WI38 (cell line): ENCODE results near the gene ADPRH.
"Not testable (repeated sequence)": the region's sequence is repeated elsewhere in the genome, so short reads cannot be mapped to it uniquely, and the experiment has no call there.

Experiments
- H3K4me3 ChIP-seq: 2 replicates; pipeline ENCODE4 v1.5.1; 2011; ENCODE audit warnings: low read depth, mild to moderate bottlenecking, control low read depth, low read length
- TF ChIP-seq, protein P1 (sequence below): IDR thresholded peaks from 2 replicates; pipeline ENCODE4 v1.5.1; 2012; ENCODE audit warnings: low read depth, mild to moderate bottlenecking, control low read depth, low read length

ADPRH gene

DNA sequence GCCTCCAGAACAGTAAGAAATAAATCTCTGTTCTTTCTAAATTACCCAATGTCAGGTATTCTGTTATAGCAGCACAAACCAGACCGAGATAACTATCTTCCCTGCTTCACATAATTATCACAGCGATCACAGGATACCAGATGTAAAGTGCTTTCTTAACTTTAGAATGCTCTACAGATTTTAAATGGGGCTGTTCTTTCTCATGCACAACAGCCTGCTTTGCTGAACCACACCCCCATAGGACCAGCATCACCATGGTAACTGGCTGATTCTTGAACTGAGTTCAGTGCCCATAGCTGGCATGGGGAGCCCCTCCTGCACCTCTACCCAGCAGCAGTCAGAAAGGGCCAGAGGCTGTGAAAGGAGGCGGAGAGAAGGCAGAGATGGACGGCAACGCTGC, 27.7 kb upstream of the ADPRH start:
- TF ChIP-seq, protein P1, sequence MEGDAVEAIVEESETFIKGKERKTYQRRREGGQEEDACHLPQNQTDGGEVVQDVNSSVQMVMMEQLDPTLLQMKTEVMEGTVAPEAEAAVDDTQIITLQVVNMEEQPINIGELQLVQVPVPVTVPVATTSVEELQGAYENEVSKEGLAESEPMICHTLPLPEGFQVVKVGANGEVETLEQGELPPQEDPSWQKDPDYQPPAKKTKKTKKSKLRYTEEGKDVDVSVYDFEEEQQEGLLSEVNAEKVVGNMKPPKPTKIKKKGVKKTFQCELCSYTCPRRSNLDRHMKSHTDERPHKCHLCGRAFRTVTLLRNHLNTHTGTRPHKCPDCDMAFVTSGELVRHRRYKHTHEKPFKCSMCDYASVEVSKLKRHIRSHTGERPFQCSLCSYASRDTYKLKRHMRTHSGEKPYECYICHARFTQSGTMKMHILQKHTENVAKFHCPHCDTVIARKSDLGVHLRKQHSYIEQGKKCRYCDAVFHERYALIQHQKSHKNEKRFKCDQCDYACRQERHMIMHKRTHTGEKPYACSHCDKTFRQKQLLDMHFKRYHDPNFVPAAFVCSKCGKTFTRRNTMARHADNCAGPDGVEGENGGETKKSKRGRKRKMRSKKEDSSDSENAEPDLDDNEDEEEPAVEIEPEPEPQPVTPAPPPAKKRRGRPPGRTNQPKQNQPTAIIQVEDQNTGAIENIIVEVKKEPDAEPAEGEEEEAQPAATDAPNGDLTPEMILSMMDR: no peak
- no peak overlapping the region for H3K4me3 ChIP-seq

DNA sequence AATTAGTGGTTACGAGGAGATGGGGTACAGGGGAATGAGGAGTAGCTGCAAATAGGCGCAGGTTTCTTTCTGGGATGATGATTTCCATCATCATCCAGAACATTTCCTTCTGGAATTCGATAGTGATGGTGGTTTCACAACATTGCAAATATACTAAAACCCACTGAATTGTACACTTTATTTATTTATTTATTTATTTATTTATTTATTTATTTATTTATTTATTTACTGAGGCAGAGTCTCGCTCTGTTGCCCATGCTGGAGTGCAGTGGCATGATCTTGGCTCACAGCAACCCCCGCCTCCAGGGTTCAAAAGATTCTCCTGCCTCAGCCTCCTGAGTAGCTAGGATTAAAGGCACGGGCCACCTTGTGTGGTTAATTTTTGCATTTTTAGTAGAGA, 26.4 kb upstream of the ADPRH start:
- H3K4me3 ChIP-seq: not testable (repeated sequence)

DNA sequence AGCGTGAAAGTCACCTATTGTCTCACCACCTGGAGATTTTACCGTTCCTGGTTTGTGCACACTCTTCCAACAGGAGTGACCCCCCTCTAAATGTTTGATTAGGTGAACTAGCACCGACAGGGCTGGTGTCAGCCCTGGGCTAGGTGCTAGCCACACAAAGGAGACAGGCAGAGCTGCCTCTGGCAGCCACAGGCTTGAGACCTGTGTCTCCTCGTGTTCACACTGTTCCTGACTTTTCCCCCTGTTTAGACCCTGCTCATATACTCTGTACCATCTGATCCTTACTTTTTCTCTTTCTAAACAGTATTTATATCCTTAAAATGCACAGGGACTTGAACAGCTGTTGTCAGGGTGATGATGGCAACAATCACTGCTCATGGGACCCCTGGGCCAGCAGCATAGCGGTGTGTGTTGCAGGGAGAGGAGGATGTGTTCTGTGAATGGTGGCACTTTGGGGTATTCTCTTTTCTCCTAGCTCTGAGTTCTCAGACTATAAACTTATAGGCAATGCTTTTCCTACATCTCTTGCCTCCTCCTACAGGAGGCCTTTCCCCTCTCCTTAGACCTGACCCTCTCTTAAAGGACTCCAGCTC, 25.4 kb upstream of the ADPRH start:
- TF ChIP-seq, protein P1: no peak
- H3K4me3 ChIP-seq: no peak overlapping the region

DNA sequence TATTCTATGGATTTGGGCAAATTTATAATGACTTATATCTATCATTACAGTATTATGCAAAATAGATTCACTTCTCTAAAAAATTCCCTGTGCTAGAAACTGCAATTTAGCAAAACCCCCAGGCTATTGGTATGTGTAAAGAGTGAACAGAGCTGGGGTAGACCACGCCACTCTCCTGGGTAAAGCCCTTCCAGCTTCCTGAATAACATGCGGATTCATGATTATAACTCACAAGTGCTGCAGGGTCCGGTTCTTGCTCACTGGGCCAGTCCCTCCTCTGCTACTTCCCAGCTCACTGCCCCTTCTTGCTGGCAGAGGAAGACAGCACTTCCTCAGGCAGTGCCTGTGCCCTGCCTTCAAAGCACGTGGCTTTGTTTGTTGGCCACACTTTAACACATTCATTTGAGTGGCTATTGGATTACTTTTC, 24.0 kb upstream of the ADPRH start:
- H3K4me3 ChIP-seq: no peak overlapping the region
- TF ChIP-seq, protein P1: no peak

DNA sequence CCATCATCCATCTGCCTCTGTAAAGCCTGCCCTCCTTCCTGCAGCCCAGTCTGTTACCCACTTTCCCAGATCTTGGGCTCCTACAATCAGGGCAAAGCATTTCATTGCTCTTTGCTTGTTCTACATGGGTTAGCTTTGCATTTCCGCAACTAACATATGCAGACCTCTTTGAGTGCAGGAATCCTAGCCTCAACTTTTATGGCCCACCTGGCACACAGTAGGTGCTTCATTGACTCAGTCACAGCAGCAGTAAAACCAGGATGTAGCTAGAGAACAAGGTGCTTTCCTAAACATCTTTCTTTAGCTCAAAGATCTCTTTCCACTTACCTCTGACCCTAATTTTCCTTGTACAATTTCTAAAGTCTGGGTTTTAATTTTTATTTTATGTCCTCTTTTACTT, 23.4 kb upstream of the ADPRH start:
- TF ChIP-seq, protein P1: no peak
- no peak overlapping the region for H3K4me3 ChIP-seq

DNA sequence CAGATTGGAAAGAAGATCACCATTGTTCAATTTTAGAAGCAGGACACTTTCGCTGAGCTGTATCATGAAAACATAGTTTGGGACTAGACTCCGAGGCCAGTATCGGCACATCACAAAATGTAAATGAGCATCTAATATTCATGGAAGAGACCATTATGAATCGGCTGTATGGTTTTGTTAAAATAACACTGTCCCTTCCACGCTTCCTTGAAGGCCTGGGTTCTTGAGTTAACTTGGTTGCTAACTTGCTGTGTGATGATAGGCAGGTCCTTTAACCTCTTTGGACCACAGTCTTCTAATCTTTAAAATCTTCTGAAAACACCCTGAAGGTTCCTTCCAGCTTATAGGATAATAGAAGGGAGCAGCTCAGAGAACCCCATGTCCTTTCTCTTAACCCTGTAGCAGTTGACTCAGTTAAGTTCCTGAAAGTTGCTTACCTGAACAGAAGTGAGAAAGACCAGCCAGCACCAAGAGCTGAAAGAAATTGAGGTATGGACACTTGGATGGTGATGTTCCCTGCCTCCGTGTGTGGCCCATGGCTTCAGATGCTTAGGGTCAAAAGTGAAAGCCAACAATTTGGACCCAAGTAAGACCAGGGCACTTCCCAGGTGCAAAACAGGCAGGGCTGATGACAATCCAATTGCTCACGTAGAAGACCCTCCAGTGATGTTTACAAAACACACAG, 22.0 kb upstream of the ADPRH start:
- TF ChIP-seq, protein P1: no peak
- no peak overlapping the region for H3K4me3 ChIP-seq

DNA sequence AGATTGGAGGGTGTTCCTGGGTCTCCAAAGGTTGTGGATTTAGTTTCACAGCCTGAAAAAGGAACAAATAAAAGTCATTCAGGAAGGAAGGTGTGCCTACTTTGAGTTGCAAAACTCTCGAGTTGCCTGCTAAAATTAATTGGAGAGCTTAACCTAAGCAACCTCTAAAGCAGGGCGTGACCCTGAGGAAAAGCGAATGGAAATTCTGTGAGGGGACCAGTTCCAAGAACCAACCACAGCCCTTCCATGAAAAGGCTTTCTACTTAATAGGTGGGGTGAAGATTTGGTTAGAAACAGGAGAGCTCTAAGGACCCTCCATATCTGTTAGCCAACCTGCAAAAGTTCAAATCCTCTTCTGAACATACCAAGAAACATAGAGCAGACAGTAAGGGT, 21.4 kb upstream of the ADPRH start:
- H3K4me3 ChIP-seq: no peak overlapping the region

More for the DNA sequence above, 21.4 kb upstream of the ADPRH start:
- TF ChIP-seq, protein P1: no peak
